Skin of body (tissue), 2 donors: ENCODE measurements around the gene CMPK1. TPM values are rescaled to one million over a fixed set of nuclear protein-coding genes. Genes with fewer than 3 reads are reported as not detected.

Experiments
- DNase-seq: peaks from one replicate; lab custom pipeline; 2025; lab: John Stamatoyannopoulos, UW
- total RNA-seq: library from RNA; depleted of rRNA; stranded (reverse); fragments of >200 nt; gene quantifications from one replicate; pipeline ENCODE4 v1.2.3, GENCODE V29; 2014

Gene CMPK1
- total RNA-seq, 1 donor from 2014 or later = 76.2 TPM

DNA sequence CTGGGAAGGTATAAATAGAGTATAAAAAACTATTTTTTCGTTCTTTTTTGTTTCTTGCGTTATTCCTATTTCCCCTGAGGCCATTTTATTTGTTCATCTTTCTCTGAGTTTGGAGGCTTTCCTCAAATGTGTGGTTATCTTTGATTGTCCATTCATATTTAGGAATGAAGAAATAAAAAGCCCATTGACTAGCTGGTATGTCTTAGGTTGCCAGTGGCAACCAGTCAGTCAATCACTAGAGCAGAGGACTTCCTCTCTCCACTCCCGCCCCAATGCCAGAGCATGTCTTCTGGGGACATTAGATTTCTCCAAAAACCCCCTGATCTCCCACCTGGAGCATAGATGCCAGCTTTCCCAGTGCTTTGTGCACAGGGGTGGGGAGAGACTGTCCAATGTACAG, 61.8 kb downstream of the CMPK1 start:
- no peak for DNase-seq

DNA sequence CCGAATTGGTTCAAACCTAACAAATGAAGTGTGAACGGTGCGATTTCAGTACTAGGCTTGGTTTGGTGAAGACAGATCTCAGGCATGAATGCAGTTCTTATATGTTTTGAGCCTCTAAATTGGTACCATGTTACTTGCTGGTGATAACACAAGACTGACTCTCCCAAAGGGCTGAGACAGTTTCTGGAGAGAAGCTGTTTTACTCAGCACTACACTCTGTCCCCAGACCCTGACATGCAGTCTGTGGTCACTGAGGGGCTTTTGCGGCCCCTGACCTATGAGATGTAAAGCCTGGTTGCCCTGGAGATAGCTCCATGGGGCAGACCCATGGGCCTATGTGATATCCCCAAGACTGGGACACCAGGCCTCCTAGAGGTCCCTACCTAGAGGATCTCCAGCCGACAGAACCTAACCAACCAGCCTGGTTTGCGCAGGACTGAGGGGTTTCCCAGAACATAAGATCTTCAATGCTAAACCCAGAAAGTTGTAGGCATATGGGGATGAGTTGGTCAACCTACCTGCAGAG, 63.1 kb downstream of the CMPK1 start:
- no peak for DNase-seq

DNA sequence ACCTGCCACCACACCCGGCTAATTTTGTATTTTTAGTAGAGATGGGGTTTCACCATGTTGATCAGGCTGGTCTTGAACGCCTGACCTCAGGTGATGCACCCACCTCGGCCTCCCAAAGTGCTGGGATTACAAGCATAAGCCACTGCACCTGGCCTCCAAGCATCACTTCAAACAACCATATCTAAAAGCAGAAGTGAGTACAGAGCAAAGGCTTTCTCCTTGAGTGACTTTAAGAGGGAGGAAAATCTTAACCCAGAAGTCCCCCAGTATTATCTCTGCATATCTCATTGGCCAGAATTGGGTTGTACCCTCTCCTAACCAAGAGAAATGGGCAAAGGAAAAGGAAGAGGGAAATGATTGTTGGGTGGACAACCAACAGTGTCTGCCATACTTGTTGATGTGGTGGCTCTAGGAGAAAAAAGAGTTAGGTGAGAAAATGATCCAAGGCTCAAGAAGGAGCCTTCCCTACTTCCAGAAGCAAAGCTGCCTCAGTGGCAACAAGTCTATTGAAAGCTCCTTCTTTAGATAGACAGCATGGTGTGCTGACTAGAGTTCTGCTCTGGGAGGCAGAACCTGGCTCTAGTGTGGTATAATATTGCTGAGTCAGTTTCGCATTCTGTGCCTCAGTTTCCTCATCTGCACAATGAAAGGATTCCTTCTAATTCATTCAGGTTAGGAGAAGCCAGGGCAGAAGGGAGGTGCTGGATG, 65.7 kb downstream of the CMPK1 start:
- DNase-seq = no peak

DNA sequence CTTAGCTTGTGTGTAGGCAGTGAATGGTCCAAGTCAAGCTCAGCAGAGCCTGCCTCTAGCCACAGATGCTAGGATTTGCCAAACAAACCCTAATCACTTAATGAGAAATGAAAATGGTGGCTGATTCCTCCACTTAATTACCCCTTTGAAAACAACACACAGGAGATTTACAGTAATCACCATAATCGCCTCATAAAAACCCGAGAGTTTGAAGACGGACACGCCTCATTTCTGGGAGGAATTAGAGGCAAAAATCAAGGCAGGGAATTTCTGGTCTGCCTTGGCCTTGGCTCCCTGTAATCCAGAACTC, 66.2 kb downstream of the CMPK1 start:
- DNase-seq = no peak

DNA sequence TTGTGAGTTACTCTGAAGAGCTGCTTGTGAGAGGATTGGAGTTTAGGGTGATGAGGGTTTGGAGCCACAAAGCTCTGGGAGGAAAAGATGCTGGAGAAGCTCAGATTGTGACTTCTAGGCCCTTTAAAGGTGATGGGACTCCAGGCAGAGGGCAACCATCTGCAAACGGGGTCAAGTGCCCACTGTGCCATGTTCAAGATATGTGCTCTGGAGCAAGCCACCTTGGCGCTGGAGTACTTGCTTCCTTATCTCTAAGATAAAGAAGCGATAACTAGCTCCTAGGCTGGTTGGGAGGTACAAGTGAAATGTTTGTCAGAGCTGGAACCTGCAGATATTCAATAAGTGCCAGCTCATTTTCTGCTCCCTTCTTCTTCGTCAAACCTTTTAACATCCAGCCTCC, 68.2 kb downstream of the CMPK1 start:
- DNase-seq = no peak

DNA sequence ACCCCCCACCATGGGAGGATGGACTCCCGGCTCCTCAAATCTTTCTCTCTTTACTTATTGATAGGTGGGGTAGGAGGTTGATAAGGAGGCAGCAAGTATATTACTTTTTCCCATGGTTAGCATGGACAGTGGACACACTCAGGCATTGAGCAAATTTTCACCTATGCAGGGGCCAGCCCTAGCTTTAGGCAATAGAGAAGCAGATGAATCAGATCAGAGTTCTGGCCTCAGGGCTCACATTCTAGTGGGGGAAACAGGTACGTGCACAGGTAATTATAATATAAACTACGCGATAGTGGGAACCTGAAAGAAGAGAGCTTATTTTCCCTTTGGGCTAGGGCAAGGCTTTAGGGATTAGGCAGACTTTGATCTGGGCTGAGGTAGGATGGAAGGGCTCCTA, 69.0 kb downstream of the CMPK1 start:
- no peak for DNase-seq

DNA sequence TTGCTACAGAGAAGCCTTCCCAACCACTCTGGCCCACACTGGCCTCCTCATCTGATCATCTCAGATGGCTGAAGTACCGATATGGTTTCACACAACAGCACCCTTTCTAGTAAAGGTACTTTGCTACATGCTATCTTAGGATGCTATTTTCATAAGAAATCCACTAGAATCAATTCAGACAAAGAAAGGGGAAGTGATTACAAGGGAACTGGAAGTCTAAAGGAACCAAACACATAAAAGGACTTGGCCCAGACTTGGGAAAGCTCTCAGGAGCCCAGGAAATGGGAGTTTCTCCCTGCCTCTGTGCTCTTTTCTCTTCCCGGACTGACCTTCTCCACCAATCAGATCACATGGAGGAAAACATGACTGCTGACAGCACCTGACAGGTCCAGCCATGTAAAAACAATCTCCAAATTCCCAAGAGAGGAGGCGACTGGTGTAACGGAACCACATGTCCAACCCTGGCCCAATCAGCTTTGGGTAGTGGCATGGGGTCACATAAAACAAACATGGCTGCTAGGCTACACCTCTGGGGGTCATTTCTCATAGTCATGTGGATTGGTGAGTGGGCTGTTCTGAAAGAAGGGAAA, 69.8 kb downstream of the CMPK1 start:
- DNase-seq = no peak

DNA sequence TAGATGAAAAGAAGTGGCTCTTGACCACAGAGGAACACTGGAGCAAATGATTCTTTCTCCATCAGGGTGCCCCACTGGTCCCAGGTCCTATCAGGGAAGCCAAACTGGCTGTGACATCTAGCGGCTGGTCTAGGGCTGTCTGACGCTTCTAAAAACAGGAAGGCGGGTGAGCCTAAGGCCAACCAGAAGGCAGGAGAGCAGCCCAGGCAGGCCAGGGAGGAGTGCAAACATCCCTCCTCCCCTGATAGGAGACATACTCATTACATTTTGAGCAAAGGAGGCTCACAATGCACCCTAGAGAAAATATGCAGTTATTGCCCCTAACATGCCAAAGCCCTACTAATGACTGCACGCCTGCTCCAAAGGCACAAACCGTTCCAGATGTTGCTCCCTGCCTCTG, 72.1 kb downstream of the CMPK1 start:
- DNase-seq = no peak

DNA sequence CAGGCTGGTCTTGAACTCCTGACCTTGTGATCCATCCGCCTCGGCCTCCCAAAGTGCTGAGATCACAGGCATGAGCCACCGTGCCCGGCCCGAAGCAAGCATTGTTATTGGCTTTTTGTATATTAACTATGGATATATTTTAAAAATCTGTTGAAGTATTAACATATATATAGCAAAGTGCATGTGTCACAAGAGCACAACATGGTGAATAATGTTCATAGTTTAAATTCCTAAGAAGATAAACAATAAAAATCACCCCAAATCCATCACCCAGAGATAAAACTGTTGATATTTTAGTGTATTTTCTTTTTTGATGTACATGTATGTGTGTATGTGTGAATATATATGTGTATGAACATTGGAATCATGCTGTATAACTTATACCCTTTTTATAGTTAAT, 73.4 kb downstream of the CMPK1 start:
- no peak for DNase-seq

DNA sequence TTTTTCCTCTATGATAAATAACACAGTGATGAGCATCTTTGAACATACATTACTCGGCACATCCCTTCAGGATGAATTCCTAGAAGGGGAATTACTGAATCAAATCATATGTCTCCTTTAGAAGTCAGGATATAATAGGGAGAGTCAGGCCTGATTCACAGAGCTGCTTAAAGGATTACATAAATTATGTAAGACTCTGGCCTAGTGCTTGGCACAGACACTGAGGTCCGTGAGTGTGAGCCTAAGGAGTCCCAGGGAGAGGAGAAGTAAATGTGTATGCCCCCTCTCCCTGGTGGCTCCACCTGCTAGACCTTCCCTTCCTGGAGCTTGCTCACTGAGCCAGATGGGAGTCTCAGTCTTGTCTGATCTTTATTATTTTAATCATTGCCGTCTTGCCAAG, 73.9 kb downstream of the CMPK1 start:
- no peak for DNase-seq

DNA sequence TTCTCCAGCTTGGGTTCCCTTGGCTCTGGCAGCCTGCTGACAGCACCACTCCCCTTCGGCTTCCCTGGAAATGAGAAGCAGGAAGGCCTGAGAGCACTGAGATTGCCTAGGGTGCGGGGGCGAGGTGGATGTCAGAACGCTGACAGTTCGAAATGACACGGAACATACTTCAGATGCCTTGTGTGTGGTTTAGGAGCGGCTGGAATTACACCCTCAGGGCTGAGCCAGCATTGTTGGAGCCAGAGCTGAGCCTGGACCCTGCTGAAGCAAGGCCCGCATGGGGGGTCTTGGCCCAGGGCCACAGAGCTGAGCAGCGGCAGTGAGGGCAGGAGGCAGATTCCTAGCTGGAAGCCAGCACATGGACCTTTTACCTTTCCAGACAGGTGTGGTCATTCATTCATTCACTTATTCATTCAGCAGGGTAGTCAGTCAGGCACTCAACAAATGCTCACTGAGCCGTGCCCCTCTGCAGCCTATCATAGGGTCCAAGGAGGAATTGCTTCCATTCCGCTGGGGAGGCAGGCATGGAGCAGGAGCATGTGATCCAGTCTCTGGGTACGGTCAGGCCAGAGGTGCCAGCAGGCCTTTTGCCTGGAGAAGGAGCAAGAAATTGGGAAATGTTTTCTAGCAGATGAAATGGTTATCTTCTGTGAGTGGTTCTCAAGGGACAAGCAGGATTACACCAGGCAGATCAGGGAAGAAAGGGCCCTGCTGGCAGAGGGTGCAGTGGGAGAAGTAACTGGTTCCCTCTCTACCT, 75.9 kb downstream of the CMPK1 start:
- DNase-seq = no peak

DNA sequence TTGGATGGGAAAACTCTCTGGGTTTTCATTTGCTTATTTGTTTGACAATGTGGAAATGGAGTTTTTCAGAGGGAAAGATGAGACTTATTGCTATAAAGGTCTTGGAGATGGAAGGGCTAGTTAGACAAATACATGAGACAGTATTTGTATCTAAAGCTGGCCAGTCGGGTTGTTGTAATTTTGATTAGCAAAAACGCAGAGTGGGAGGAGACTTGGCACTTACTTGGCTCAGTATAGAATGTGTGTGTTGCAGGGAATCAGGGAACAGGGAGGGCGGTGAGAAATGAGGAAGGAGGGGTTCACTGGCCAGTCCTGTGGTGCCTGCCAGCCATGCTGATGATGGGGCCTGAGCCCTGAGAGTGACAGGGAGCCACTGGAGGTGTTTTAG, 76.5 kb downstream of the CMPK1 start:
- DNase-seq = no peak

DNA sequence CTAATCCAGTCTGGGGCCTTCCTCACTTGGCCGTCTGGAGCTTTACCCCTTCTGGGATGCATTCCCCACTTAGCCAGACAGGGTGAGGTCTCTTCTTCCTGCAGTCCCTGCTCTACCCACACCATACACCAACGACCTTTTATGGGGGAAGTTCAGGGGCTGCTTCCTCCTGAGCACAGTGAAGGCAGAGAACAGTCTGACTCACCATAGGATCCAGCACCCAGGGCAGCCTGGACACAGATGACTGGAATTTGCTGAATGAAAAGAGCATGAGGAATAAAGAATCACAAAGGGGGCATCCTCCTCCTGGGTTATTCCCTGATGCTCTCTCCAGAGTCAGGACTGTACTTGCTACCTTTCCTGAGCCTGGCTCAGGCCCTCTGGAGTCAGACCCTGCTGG, 77.8 kb downstream of the CMPK1 start:
- DNase-seq = no peak

DNA sequence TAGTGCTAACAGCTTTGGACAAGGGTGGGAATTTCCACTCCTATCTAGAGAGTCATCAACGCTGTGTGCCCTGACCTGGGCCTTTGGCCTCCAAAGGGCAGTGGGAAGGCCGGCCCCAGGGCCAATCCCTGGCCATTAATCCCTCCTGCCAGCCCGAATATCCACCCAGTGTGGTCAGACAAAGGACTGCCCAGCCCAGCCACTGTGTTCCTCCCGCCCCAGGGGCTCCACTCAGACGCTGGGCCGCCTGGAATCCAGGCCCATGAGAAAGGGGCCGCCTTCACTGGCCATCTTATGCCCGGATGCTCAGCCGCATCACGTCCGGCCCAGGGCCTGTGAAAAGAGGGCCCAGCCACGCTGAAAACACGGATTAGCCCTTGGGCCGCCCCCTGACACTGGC, 78.8 kb downstream of the CMPK1 start:
- DNase-seq = no peak

DNA sequence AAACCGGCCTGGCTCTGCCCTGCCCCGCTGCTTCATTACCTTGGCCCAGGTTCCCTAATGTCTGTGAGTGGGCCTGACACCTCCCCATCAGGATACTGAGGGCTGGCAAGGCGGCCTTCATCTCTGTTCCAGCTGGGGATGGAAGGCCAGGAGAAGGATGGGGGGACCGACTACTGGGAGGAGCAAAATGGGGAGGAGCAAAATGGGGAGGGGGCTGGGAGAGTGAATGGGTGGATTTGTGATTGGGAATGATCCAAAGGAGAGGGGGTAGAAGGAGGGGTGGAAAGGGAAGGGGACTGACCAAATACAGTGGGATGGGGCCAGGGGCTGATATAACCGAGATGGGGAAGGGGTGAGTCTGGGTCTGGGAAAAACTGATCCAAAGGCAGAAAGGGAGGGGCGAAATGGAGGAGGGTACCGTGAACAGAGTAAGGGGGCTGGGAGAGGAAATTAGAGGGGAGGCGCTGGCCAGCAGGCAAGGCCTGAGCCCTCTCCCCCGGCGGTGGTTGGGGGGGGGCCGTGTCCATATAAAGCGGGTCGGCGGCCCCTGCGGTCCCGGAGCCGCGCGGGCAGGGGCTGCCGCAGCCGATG, 82.2 kb downstream of the CMPK1 start, which contains the start of gene FOXE3:
TSS of gene FOXE3 (plus strand) at position 558 of the 591 bp plus-strand sequence. CDS start at position 589, 31 bp downstream.
- no peak for DNase-seq

DNA sequence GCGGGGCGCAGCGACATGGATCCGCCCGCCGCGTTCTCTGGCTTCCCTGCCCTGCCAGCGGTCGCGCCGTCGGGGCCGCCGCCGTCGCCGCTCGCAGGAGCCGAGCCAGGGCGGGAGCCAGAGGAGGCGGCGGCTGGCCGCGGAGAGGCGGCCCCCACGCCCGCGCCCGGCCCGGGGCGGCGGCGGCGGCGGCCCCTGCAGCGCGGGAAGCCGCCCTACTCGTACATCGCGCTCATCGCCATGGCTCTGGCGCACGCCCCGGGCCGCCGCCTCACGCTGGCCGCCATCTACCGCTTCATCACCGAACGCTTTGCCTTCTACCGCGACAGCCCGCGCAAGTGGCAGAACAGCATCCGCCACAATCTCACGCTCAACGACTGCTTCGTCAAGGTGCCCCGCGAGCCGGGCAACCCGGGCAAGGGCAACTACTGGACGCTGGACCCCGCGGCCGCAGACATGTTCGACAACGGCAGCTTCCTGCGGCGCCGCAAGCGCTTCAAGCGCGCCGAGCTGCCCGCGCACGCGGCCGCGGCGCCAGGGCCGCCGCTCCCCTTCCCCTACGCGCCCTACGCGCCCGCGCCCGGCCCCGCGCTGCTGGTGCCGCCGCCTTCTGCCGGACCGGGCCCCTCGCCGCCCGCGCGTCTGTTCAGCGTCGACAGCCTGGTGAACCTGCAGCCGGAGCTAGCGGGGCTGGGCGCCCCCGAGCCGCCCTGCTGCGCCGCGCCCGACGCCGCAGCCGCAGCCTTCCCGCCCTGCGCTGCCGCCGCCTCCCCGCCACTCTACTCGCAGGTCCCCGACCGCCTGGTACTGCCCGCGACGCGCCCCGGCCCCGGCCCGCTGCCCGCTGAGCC, 83.0 kb downstream of the CMPK1 start:
- DNase-seq = no peak

DNA sequence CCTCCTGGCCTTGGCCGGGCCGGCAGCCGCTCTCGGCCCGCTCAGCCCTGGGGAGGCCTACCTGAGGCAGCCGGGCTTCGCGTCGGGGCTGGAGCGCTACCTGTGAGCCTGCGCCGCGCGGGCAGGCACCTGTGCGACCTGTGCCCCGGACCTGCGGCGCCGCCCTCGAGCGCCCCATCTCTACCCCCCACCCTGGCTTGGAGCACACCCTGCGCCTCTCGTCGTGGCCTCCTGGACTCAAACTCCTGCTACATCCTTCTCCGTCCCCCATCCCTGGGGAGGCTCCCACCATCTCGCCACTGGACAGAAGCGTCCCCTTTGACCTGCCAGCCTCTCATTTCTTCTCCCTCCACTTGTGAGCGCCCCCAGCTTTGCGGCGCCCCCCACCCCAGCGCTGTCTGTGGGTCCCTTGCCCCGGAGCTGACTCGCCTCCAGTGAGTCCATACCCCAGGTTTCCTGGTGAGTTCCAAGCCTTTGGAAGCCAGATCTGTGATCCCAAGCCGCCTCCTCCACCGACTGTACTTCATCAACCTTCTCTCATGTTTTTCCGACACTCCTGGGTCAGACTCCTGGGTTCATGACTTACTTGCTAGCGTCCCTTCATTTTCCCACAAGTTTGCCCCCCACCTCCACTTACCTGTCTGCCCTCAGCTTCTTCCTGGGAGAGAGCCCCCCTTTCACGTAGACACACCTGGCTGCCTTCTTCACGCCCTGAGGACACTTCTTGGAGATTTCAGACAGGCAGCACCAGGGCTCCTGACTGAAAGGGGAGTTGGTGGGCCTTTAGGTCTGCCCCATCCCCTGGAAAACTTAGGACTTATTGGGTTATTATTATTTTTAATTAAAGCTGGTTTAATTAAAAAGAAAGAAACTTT, 83.8 kb downstream of the CMPK1 start:
- DNase-seq = no peak

DNA sequence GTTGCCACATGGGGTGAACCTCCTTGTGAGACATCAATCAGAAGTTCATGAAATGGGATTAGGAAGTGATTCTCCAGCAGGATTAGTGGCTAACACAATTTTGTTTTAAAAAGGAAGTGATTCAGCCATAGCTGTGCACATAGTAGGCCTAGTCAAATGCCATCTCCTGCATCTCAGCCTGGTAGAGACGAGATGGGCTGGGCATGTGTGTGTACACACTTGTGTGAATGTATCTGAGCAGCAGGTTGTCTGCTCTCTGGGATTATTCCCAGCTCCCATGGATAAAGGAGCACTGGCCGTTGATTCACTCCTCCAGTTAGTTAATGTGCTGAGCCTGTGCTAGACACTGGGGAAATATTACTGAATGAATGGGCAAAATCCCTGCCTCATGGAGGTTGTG, 84.5 kb downstream of the CMPK1 start:
- no peak for DNase-seq

DNA sequence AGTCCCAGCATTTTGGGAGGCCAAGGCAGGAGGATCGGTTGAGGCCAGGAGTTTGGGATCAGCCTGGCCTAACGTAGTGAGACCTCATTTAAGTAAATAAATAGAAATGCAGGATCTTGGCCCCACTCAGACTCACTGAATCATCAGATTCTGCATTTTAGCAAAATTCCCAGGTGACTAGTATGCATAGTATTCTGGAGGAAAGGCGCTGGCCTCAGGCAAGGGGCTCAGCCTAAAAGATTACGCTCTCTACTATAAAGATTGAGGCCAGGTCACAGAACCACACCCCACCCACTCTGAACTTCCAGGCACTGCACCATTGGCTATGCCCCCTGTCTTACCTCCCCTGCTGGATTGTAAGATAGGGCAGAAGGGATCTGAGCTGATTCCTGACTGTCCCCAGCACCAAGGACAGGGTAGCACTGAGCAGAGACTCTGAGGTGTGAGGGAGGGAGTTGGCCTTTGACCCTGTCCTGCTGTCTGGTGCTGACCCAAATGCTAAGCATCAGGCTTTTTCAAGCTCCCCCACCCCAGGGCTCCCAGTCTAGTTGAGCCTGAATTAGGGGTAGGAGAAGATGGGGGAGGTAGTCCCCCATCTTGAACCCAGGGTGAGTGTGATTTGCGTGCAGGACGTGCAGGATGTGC, 85.2 kb downstream of the CMPK1 start:
- DNase-seq = no peak

DNA sequence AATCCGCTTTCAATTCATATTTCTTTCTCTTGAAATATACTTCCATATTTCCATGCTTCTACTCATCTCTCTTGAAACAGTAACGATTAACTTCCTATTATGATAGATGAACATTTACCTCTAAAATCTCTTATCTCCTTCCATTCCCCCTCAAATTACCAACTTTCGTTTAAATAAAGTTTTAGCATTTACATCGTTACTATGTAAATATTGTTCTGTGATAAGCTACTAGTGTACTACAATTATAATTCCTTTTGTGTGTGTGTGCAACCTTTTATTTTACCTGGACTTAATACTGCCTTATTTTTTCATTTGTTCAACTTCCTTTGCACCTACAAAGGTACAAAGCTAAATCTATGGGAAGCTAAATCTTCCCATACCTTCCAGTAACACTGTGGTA, 87.0 kb downstream of the CMPK1 start:
- DNase-seq = no peak
